GM23338 (cell line): ENCODE results near the gene KCNH8. TPM values are rescaled to one million over a fixed set of nuclear protein-coding genes. Genes with fewer than 3 reads are reported as not detected.

Experiments
- ATAC-seq: fragments of 200-7000 bp; cut with Tn5 transposase; 3 replicates; pipeline ENCODE4 v1.9.1; 2020
- DNase-seq: peaks from one replicate; pipeline ENCODE4 v3.0.0-alpha.2; 2015; ENCODE audit warnings: low spot score
- H2AFZ ChIP-seq: fragments of 200-600 bp; sonication (generic); 2 replicates; pipeline ENCODE4 v1.8.0; 2016; ENCODE audit warnings: antibody characterized with exemption, mild to moderate bottlenecking, moderate library complexity
- H3F3A ChIP-seq: fragments of 200-600 bp; sonication (generic); replicated peaks from 2 replicates; pipeline ENCODE4 v1.8.0; 2017; ENCODE audit warnings: antibody characterized with exemption, mixed run types, low read depth
- H3K27ac ChIP-seq: fragments of 200-600 bp; sonication (generic); 2 replicates; pipeline ENCODE4 v1.6.1; 2016; ENCODE audit warnings: low read depth
- H3K27me3 ChIP-seq: fragments of 200-600 bp; sonication (generic); 2 replicates; pipeline ENCODE4 v1.8.0; 2016; ENCODE audit warnings: mild to moderate bottlenecking, mixed run types, moderate library complexity; ENCODE audit not compliant: insufficient read depth
- H3K36me3 ChIP-seq: fragments of 200-600 bp; sonication (generic); 2 replicates; pipeline ENCODE4 v1.8.0; 2016; ENCODE audit warnings: mild to moderate bottlenecking; ENCODE audit not compliant: insufficient read depth
- H3K4me1 ChIP-seq: fragments of 200-600 bp; sonication (generic); 2 replicates; pipeline ENCODE4 v1.8.0; 2016; ENCODE audit warnings: mild to moderate bottlenecking, moderate library complexity; ENCODE audit not compliant: insufficient read depth
- H3K4me2 ChIP-seq: fragments of 200-600 bp; sonication (generic); 2 replicates; pipeline ENCODE4 v1.7.1; 2017; ENCODE audit warnings: mixed run types
- H3K4me3 ChIP-seq: fragments of 200-600 bp; sonication (generic); 2 replicates; pipeline ENCODE4 v1.6.1; 2016; ENCODE audit warnings: mixed run types
- H3K79me2 ChIP-seq: fragments of 200-600 bp; sonication (generic); replicated peaks from 2 replicates; pipeline ENCODE4 v1.8.0; 2017; ENCODE audit warnings: mild to moderate bottlenecking; ENCODE audit not compliant: insufficient read depth
- H3K9me2 ChIP-seq: fragments of 200-600 bp; sonication (generic); 2 replicates; pipeline ENCODE4 v1.8.0; 2017; ENCODE audit not compliant: insufficient read depth
- H4K20me1 ChIP-seq: fragments of 200-600 bp; sonication (generic); replicated peaks from 2 replicates; pipeline ENCODE4 v1.8.0; 2017; ENCODE audit warnings: mild to moderate bottlenecking; ENCODE audit not compliant: insufficient read depth
- H3K27ac Mint-ChIP-seq: 2 replicates; pipeline ENCODE4 v1.8.0; 2020; ENCODE audit warnings: inconsistent platforms, mild to moderate bottlenecking, moderate library complexity, mixed read lengths
- H3K27me3 Mint-ChIP-seq: 3 replicates; pipeline ENCODE4 v1.8.0; 2022; ENCODE audit warnings: low read depth, mild to moderate bottlenecking, moderate library complexity, mixed read lengths, inconsistent platforms; ENCODE audit not compliant: insufficient read depth, poor library complexity
- H3K36me3 Mint-ChIP-seq: 3 replicates; pipeline ENCODE4 v1.8.0; 2021; ENCODE audit warnings: low read depth, mild to moderate bottlenecking, inconsistent platforms, moderate library complexity, mixed read lengths
- H3K4me1 Mint-ChIP-seq: 3 replicates; pipeline ENCODE4 v1.8.0; 2020; ENCODE audit warnings: mild to moderate bottlenecking, inconsistent platforms, mixed read lengths
- H3K4me3 Mint-ChIP-seq: 3 replicates; pipeline ENCODE4 v1.8.0; 2021; ENCODE audit warnings: moderate library complexity, mild to moderate bottlenecking, inconsistent platforms, mixed read lengths
- H3K9me3 Mint-ChIP-seq: 3 replicates; pipeline ENCODE4 v1.8.0; 2020; ENCODE audit warnings: moderate library complexity, mild to moderate bottlenecking, inconsistent platforms, mixed read lengths
- CTCF ChIP-seq, 2 experiments: fragments of 200-600 bp in 1 of 2; sonication (generic) in 1 of 2; conservative IDR thresholded peaks; 2 replicates each; pipeline versions ENCODE4 v1.5.1 to v1.6.1; 2016 to 2017; ENCODE audit warnings: antibody characterized with exemption in 2 of 2, low read depth in 2 of 2, mild to moderate bottlenecking in 2 of 2, moderate library complexity in 1 of 2
- ETS1 ChIP-seq: IDR thresholded peaks from 2 replicates; pipeline ENCODE4 v1.6.1; 2016; ENCODE audit warnings: antibody characterized with exemption
- EZH2 ChIP-seq: fragments of 200-600 bp; sonication (generic); IDR thresholded peaks from one replicate; pipeline ENCODE4 v1.8.0; 2017; ENCODE audit warnings: antibody characterized with exemption, mild to moderate bottlenecking, low read depth; ENCODE audit not compliant: unreplicated experiment
- NANOG ChIP-seq: IDR thresholded peaks from 2 replicates; pipeline ENCODE4 v1.6.1; 2016; ENCODE audit warnings: antibody characterized with exemption, borderline replicate concordance
- REST ChIP-seq: IDR thresholded peaks from one replicate; pipeline ENCODE4 v1.6.1; 2018; ENCODE audit warnings: antibody characterized with exemption; ENCODE audit not compliant: unreplicated experiment
- ZNF114 ChIP-seq: fragments of 250-450 bp; sonication (Bioruptor Pico); IDR thresholded peaks from 2 replicates; pipeline ENCODE4 v1.5.0; 2020; ENCODE audit warnings: mild to moderate bottlenecking, moderate library complexity
- ZNF462 ChIP-seq: fragments of 250-450 bp; sonication (Bioruptor Pico); IDR thresholded peaks from 2 replicates; pipeline ENCODE4 v1.5.0; 2020; ENCODE audit warnings: mild to moderate bottlenecking, moderate library complexity
- polyA plus RNA-seq: library from polyadenylated mRNA; unstranded; fragments of >200 nt; fragmentation: Nextera tagmentation; extraction: Ambion mirVana; gene quantifications from 2 replicates; pipeline ENCODE4 v1.2.1, GENCODE V29; 2016
- total RNA-seq: library from RNA; depleted of rRNA; stranded (reverse); fragments of >200 nt; shearing (Covaris generic); gene quantifications from 2 replicates; pipeline ENCODE4 v1.2.3, GENCODE V29; 2014

The KCNH8 gene
- total and polyA plus RNA-seq, 2 experiments from 2014 or later: 1.3 to 3.4 TPM

- Histone ChIP-seq H3K27me3 (no peaks in the 10 kb centered on the region), H3K79me2 (no peaks in the 10 kb centered on the region), H4K20me1 (no peaks in the 10 kb centered on the region), H3K36me3 (no peaks in the 10 kb centered on the region), H3K4me3 (no peak overlapping the region), H3K4me1 (no peaks in the 10 kb centered on the region), H3F3A (no peaks in the 10 kb centered on the region), H3K9me2 (no peaks in the 10 kb centered on the region), H3K27ac (no peak overlapping the region), H3K4me2 (no peak overlapping the region), H2AFZ (no peak overlapping the region)
- DNase-seq (no peak), ATAC-seq (no peak)
- TF ChIP-seq NANOG (no peak), ZNF114 (CRISPR knock-in tag) (no peak), ZNF462 (CRISPR knock-in tag) (no peak), ETS1 (no peak), EZH2 (no peak), REST (no peak), CTCF (conservative IDR thresholded peaks at IDR 0.05; ENCODE audit: low read depth in 2 of 2) (no peak)
- no peaks in the 10 kb centered on the region for H3K36me3 Mint-ChIP-seq
- H3K27me3 Mint-ChIP-seq: no peaks in the 10 kb centered on the region
- no peaks in the 10 kb centered on the region for H3K9me3 Mint-ChIP-seq
- H3K4me3 Mint-ChIP-seq: no peak overlapping the region
- no peak overlapping the region for H3K27ac Mint-ChIP-seq
- H3K4me1 Mint-ChIP-seq: no peaks in the 10 kb centered on the region
These were observed 41.8 kb downstream of the KCNH8 start for GRCh38 chr3:19190126-19190525.
